Activated CD4-positive, alpha-beta T cell treated with anti-CD3 and anti-CD28 coated beads for 36 hours (primary cell): ENCODE data around the gene CCNK. TPM values are rescaled to one million over a fixed set of nuclear protein-coding genes. Genes with fewer than 3 reads are reported as not detected.

Source experiments
- ATAC-seq: fragments of 200-7000 bp; cut with Tn5 transposase; one replicate; pipeline ENCODE4 v1.10.0; 2021; ENCODE audit warnings: mild to moderate bottlenecking, moderate library complexity
- CTCF ChIA-PET: fragments of 350-600 bp; sonication (Branson Sonifier 250); formaldehyde crosslinking; loops from one replicate; lab custom pipeline; 2021; ENCODE audit warnings: antibody characterized with exemption; lab: Charles Lee
- POLR2A ChIA-PET: fragments of 350-600 bp; sonication (Branson Sonifier 250); formaldehyde crosslinking; loops from one replicate; lab custom pipeline; 2021; ENCODE audit warnings: antibody characterized with exemption, inconsistent platforms; lab: Charles Lee
- DNase-seq: peaks from one replicate; pipeline ENCODE4 v3.0.0-alpha.2; 2020
- H3K27ac Mint-ChIP-seq: one replicate; pipeline ENCODE4 v1.8.0; 2021; ENCODE audit warnings: mixed read lengths
- H3K27me3 Mint-ChIP-seq: one replicate; pipeline ENCODE4 v1.8.0; 2021; ENCODE audit warnings: mixed read lengths
- H3K36me3 Mint-ChIP-seq: one replicate; pipeline ENCODE4 v1.8.0; 2021; ENCODE audit warnings: low read depth, mixed read lengths
- H3K4me1 Mint-ChIP-seq: one replicate; pipeline ENCODE4 v1.8.0; 2021; ENCODE audit warnings: mixed read lengths
- H3K4me3 Mint-ChIP-seq: one replicate; pipeline ENCODE4 v1.8.0; 2021; ENCODE audit warnings: mild to moderate bottlenecking, moderate library complexity, mixed read lengths
- H3K9me3 Mint-ChIP-seq: one replicate; pipeline ENCODE4 v1.8.0; 2021; ENCODE audit warnings: low read depth, mixed read lengths
- intact Hi-C, 2 experiments: fragments of 100-400 bp; cut with DNase I in 1 of 2; cut with micrococcal nuclease in 1 of 2; formaldehyde crosslinking; loops; one replicate each; pipeline versions ENCODE4 v1.14.2 to v1.15.1; 2022 to 2024; cut with DNase I, micrococcal nuclease
- total RNA-seq, 2 experiments: library from RNA; stranded (reverse); gene quantifications; one replicate each; pipeline ENCODE4 v1.2.3, GENCODE V29; 2021

CCNK gene
- total RNA-seq, 2 experiments from 2014 or later, result 93.7 to 96.2 TPM

- no peaks in the 10 kb centered on the region for H3K9me3 Mint-ChIP-seq
- intact Hi-C loops, result no loop called here
- ATAC-seq, result no peak
- H3K27me3 Mint-ChIP-seq, result no peaks in the 10 kb centered on the region
- H3K4me1 Mint-ChIP-seq, result peaks cover 55% of the 10 kb centered on the region
- POLR2A ChIA-PET, result no interaction called here
- peak overlapping the region; percentile 70 for H3K27ac Mint-ChIP-seq
- H3K4me3 Mint-ChIP-seq, result peak overlapping the region; percentile 92
- H3K36me3 Mint-ChIP-seq, result peaks cover 5% of the 10 kb centered on the region
- CTCF ChIA-PET, result interaction anchor here (0.6 kb wide), 1 partner anchor 205 kb away, joined by 3 read pairs; no protein-coding TSS in a partner anchor
- no peak for DNase-seq
Measured at GRCh38 chr14:99479160-99479905, 1.9 kb upstream of the CCNK start.

GRCh38 chr14:99479906-99480869 lies 1.0 kb upstream of the CCNK start, which contains the start of gene SETD3:
SETD3 (minus strand) TSS chr14:99480859; CDS start chr14:99465805, 15,054 bp downstream.
- intact Hi-C loops, result loop anchor here (2.0 to 10.0 kb wide), 7 partner anchors 283 to 895 kb away; partner anchors contain the start of genes EML1 (in 1 of the 2), EVL (in 1 of the 2) and WDR25 (in 1 of the 2)

DNA sequence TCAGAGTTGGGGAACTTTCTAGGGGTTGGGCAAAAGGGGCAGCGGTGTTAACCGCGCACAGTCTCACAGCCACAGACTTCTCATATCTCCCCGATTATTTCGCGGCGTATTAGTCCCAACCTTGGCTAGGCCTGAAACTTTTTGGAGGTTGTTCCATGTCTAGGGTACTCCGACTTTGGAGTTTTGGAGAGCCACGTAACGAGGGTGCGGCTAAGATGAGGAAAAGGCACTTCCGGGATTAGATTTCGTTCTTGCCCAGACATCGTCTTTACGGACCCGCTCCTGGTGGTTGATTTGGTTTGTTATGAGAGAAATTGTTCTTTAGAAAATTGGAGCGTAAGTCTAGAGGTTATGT lies 513 bp downstream of the CCNK start:
- ChIA-PET POLR2A (interaction anchor here (1.0 kb wide), 3 partner anchors 12 to 203 kb away, joined by 3 to 4 read pairs (median 4); partner anchors contain the start of gene CYP46A1), CTCF (interaction anchor here (0.6 to 1.0 kb wide), 3 partner anchors 11 to 1150 kb away, joined by 3 read pairs; no protein-coding TSS in a partner anchor)
- DNase-seq (peak; percentile 29), ATAC-seq (no peak)
- no peaks in the 10 kb centered on the region for H3K9me3 Mint-ChIP-seq
- peak overlapping the region; percentile 96 for H3K27ac Mint-ChIP-seq
- H3K4me3 Mint-ChIP-seq, result peak overlapping the region; percentile 97
- H3K4me1 Mint-ChIP-seq, result peaks cover 63% of the 10 kb centered on the region
- intact Hi-C loops, result loop anchor here (1.0 to 10.0 kb wide), 12 partner anchors 123 to 893 kb away; partner anchors contain the start of genes CYP46A1 (in 2 of the 2), BCL11B (in 1 of the 2), CCDC85C (in 1 of the 2) and EML1 (in 1 of the 2)
- H3K36me3 Mint-ChIP-seq, result peaks cover 5% of the 10 kb centered on the region
- H3K27me3 Mint-ChIP-seq, result no peaks in the 10 kb centered on the region

More at GRCh38 chr14:99479906-99480869, 1.0 kb upstream of the CCNK start, which contains the start of gene SETD3:
- DNase-seq, result peak; percentile 59
- ChIA-PET POLR2A (interaction anchor here (0.6 to 1.0 kb wide), 12 partner anchors 10 to 276 kb away, joined by 3 to 11 read pairs (median 3); partner anchors contain the start of gene CYP46A1), CTCF (interaction anchor here (0.6 to 0.9 kb wide), 4 partner anchors 11 to 210 kb away, joined by 3 read pairs; no protein-coding TSS in a partner anchor)
- no peak for ATAC-seq
- Mint-ChIP-seq H3K9me3 (no peaks in the 10 kb centered on the region), H3K27ac (peak within 1 kb of the TSS; percentile 96), H3K4me3 (peak within 1 kb of the TSS; percentile 97), H3K4me1 (peaks cover 58% of the 10 kb centered on the region), H3K36me3 (peaks cover 5% of the 10 kb centered on the region), H3K27me3 (no peaks in the 10 kb centered on the region)

DNA sequence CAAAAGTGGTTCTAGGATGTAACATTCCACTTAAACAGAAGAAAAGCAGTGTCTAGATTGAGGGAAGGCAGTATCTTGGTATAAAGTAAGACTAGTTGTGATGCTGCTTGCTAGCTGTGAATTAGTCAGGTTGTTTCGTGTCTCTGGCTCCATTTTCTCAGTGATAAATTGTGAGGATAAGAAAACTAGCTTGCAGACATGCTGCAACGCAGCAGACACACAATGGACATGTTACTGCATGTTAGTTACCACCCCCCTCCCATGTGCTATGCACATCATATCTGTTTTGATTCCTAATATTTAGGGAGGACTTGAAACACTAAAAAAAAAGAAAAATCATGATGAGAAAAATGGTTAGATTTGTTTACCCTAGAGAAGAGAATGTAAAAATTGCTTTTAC lies 2.9 kb downstream of the CCNK start:
- ChIA-PET POLR2A (no interaction called here), CTCF (no interaction called here)
- intact Hi-C loops, result loop anchor here (5.0 to 10.0 kb wide), 3 partner anchors 287 to 891 kb away; partner anchors contain the start of genes EVL (in 1 of the 2) and WDR25 (in 1 of the 2)
- peaks cover 54% of the 10 kb centered on the region for H3K4me1 Mint-ChIP-seq
- H3K36me3 Mint-ChIP-seq, result peaks cover 3% of the 10 kb centered on the region
- no peak overlapping the region for H3K4me3 Mint-ChIP-seq
- no peaks in the 10 kb centered on the region for H3K9me3 Mint-ChIP-seq
- H3K27me3 Mint-ChIP-seq, result no peaks in the 10 kb centered on the region
- no peak overlapping the region for H3K27ac Mint-ChIP-seq
- DNase-seq (no peak), ATAC-seq (no peak)

- H3K27ac Mint-ChIP-seq, result no peak overlapping the region
Measured at GRCh38 chr14:99497341-99497740, 16.1 kb downstream of the CCNK start.

GRCh38 chr14:99497894-99498293 lies 16.7 kb downstream of the CCNK start:
- no peaks in the 10 kb centered on the region for H3K9me3 Mint-ChIP-seq
- intact Hi-C loops, result no loop called here

More at GRCh38 chr14:99497341-99497740, 16.1 kb downstream of the CCNK start:
- ATAC-seq (no peak), DNase-seq (no peak)
- H3K9me3 Mint-ChIP-seq, result no peaks in the 10 kb centered on the region
- ChIA-PET POLR2A (no interaction called here), CTCF (interaction anchor here (0.6 kb wide), 1 partner anchor 33 kb away, joined by 3 read pairs; no protein-coding TSS in a partner anchor)
- H3K36me3 Mint-ChIP-seq, result peaks cover 47% of the 10 kb centered on the region
- H3K4me3 Mint-ChIP-seq, result no peak overlapping the region
- no peaks in the 10 kb centered on the region for H3K4me1 Mint-ChIP-seq
- H3K27me3 Mint-ChIP-seq, result no peaks in the 10 kb centered on the region
- intact Hi-C loops, result no loop called here

DNA sequence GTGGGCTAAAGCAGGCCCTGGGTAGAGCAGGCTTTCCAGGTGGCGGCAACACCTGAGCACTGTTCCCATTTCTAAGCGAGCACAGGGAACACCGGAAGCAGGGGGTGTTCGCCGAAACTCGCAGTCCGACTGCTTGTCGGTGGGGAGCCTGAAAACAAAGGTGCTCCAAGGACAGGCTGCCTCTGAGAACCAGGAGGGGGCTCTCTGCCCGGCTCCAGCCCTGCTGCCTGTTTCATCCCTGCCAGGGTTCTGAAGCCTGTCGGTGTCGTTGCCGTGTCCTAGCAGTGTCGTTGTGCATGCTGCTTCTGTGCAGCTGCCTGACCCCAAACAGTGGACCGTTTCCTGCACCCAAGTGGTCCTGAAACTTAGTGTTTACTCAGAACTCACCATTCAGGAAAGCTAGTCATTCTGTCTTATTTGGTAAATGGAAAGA lies 21.8 kb downstream of the CCNK start:
- POLR2A ChIA-PET, result no interaction called here
- H3K9me3 Mint-ChIP-seq, result no peaks in the 10 kb centered on the region
- no peaks in the 10 kb centered on the region for H3K27me3 Mint-ChIP-seq
- intact Hi-C loops, result no loop called here
- no peak overlapping the region for H3K4me3 Mint-ChIP-seq
- peaks cover 56% of the 10 kb centered on the region for H3K36me3 Mint-ChIP-seq
- DNase-seq (no peak), ATAC-seq (no peak)
- CTCF ChIA-PET, result interaction anchor here (0.7 kb wide), 1 partner anchor 23 kb away, joined by 4 read pairs; no protein-coding TSS in a partner anchor
- H3K27ac Mint-ChIP-seq, result peak overlapping the region; percentile 28
- no peaks in the 10 kb centered on the region for H3K4me1 Mint-ChIP-seq

More at GRCh38 chr14:99497894-99498293, 16.7 kb downstream of the CCNK start:
- Mint-ChIP-seq H3K4me3 (no peak overlapping the region), H3K4me1 (no peaks in the 10 kb centered on the region), H3K27ac (no peak overlapping the region), H3K36me3 (peaks cover 49% of the 10 kb centered on the region), H3K27me3 (no peaks in the 10 kb centered on the region)
- DNase-seq (no peak), ATAC-seq (no peak)
- POLR2A ChIA-PET, result no interaction called here
- CTCF ChIA-PET, result interaction anchor here (1.3 kb wide), 1 partner anchor 27 kb away, joined by 3 read pairs; no protein-coding TSS in a partner anchor

DNA sequence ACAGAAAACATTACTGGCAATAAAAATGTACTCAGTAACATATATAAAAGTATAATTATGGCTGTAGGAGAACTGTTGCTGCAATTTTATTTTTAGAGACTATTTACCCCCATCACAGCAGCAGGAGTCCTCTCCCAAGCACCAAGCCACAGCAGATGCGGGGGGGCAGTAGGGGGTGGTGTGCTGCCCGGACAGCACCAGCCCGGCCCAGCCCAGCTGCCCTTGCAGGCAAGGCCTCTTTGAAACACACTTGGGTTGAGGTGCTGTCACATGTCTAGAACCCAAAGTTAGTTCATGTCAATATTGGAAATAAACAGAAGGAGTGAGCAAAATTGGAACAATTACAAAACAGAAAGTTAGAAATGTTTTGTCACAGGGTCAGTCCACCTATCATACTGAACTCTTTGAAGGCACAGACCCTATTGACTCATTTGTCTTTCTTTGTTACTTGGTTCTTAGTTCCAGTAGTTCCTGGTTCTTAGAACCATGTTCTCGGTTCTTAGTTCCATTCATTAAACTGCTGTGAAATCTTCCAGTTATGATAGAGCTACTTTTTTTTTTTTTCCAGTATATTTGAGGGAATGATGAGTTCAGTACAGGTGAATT lies 22.7 kb downstream of the CCNK start:
- Mint-ChIP-seq H3K36me3 (peaks cover 59% of the 10 kb centered on the region), H3K4me3 (no peak overlapping the region), H3K27ac (peak overlapping the region; percentile 55), H3K27me3 (no peaks in the 10 kb centered on the region), H3K4me1 (no peaks in the 10 kb centered on the region), H3K9me3 (no peaks in the 10 kb centered on the region)
- ChIA-PET POLR2A (no interaction called here), CTCF (interaction anchor here (0.6 kb wide), 1 partner anchor 14 kb away, joined by 3 read pairs; no protein-coding TSS in a partner anchor)
- DNase-seq, result no peak
- peak; percentile 69 for ATAC-seq
- intact Hi-C loops, result no loop called here

GRCh38 chr14:99505089-99505488 lies 23.9 kb downstream of the CCNK start:
- H3K27me3 Mint-ChIP-seq, result no peaks in the 10 kb centered on the region
- peaks cover 53% of the 10 kb centered on the region for H3K36me3 Mint-ChIP-seq
- H3K4me1 Mint-ChIP-seq, result no peaks in the 10 kb centered on the region
- ATAC-seq, result no peak
- DNase-seq, result no peak
- CTCF ChIA-PET, result interaction anchor here (0.7 kb wide), 1 partner anchor 12 kb away, joined by 3 read pairs; no protein-coding TSS in a partner anchor
- no peaks in the 10 kb centered on the region for H3K9me3 Mint-ChIP-seq
- POLR2A ChIA-PET, result no interaction called here
- H3K27ac Mint-ChIP-seq, result peak overlapping the region; percentile 0
- no peak overlapping the region for H3K4me3 Mint-ChIP-seq
- intact Hi-C loops, result no loop called here

GRCh38 chr14:99506276-99506675 lies 25.1 kb downstream of the CCNK start:
- Mint-ChIP-seq H3K36me3 (peaks cover 46% of the 10 kb centered on the region), H3K9me3 (no peaks in the 10 kb centered on the region), H3K27ac (no peak overlapping the region), H3K4me1 (no peaks in the 10 kb centered on the region), H3K27me3 (no peaks in the 10 kb centered on the region), H3K4me3 (no peak overlapping the region)
- ATAC-seq (no peak), DNase-seq (no peak)
- POLR2A ChIA-PET, result interaction anchor here (1.6 kb wide), 1 partner anchor 15 kb away, joined by 3 read pairs; no protein-coding TSS in a partner anchor
- intact Hi-C loops, result no loop called here
- CTCF ChIA-PET, result no interaction called here
